CD4-positive, alpha-beta T cell treated with Interleukin-17A for 4 hours (primary cell): ENCODE measurements around the gene MGRN1.
A peak's percentile ranks its signal among the peaks of the same experiment; 100 is the strongest.

ENCODE experiments used
- DNase-seq: peaks from one replicate; pipeline ENCODE4 v3.0.0-alpha.2; 2020; ENCODE audit warnings: mixed read lengths

The MGRN1 gene

GRCh38 chr16:4700997-4701743, 76.5 kb downstream of the MGRN1 start:
- DNase-seq: no peak

DNA sequence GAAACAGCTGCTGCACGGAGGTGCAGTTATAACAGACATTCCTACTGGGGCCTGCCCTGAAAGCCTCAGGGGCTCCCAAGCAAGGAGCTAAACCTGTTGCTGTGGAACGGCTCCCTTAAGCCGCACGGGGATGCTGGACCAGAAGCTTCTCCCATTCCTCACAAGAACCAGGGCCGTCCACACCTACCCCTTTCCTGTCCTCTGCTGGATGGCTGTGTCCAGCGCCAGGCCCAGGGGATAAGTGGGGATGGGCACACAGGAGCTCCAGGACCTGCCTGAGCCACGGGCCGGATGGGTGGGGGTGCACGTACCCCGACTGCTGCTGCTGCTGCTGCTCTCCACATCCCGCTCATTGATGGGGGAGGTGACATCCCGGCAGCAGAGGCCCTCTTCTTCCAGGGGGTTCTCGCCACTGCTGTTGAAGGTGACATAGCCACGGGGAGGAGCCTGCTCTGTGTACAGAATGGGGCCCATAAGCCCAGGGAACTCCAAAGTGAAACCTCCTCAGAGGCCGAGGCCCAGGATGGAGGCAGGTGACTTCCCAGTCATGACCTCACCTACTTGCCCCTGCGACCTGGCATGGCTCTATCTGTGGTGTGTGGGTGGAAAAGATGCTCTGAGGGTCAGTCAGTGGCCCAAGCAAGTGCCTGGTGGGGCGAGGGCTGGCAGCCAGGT, 77.3 kb downstream of the MGRN1 start:
- DNase-seq: no peak

DNA sequence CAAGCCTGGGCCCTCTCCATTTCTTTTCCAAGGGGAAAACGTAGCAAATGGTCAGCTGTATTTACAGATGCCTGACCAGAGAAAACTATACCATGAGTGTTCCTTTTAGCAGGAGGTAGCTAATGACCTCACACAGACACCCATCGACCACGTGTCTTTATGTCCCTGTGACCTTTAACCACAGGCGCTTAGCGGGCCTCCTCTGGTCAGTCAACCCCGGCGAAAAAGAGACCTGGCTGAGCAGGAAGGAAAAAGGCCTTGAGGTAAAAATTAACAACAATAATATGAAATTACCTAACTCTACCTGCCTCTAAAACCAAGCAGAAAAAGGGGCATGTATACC, 77.8 kb downstream of the MGRN1 start:
- DNase-seq: no peak

GRCh38 chr16:4703906-4704305, 79.3 kb downstream of the MGRN1 start:
- DNase-seq: no peak

GRCh38 chr16:4704491-4704890, 79.9 kb downstream of the MGRN1 start:
- no peak for DNase-seq

DNA sequence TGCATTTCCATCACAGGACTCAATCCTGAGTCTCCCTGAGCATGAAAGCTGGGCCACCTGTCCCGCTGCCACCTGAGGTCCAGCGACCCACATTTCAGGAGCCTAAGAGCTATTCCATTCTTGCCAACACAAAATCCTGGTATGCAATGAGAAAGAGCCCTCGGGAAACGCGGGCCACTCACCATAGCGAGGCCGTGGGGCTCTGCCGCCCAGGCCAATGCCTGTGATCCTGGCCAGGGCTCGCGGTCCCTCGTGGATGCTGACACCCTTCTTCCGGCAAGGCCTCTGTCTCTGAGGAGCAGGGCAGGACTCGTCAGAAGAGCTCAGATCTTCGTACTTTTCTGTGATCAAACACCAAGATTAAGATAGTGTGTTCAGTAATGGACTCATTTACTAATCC, 80.3 kb downstream of the MGRN1 start:
- DNase-seq: no peak

- no peak for DNase-seq
Measured at GRCh38 chr16:4706871-4707270, 82.2 kb downstream of the MGRN1 start.

DNA sequence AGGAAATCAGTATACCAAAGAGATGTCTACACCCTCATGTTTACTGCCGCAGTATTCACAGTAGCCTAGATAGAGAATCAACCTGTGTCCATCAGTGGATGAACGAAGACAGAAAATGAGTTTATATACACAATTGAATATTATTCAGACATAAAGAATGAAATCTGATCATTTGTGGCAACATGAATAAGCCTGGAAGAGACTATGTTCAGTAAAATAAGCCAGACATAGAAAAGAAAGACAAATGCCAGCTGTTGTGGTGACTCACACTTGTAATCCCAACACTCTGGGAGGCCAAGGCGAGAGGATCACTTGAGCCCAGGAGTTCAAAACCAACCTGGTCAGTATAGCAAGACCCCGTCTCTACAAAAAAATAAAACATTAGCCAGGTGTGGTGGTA, 84.9 kb downstream of the MGRN1 start:
- no peak for DNase-seq

DNA sequence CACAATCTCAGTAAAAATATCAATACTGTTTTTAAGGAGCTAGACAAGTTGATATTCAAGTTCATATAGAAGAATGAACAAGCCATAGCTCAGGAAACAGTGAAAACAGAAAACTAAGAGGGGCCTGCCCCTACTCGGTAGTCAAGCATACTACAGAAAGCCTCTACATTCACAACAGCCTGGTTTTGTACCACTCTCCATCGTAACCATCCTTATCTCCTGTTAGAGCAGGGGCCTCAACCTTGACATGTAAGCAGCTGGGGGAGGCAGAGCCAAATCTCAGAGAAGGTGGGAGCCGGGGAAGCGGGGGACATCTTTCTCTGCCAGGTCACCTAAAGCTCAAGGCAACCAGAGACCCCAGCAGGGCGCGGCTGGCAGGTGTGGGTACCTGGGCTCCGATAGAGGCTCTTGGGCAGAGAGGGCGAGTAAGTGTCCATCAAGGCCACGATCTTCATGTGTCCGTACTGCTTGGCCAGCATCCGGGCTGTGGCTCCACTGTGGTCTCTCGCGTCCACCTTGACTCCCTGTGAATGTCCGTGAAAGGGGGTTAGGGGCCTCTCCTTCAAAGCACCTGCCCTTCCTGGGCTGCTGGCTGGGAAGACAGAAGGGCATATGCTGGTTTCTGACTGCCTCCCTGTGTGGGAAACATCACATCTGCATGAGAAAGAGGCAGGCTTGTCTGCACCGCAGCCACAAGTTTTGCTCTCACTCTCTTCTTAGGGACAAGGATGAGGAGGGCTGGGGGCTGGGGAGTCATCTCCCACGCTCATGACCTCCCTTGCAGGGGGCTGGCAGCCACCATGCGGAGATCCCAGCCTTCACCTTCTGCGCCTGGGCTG, 89.3 kb downstream of the MGRN1 start:
- DNase-seq: no peak

DNA sequence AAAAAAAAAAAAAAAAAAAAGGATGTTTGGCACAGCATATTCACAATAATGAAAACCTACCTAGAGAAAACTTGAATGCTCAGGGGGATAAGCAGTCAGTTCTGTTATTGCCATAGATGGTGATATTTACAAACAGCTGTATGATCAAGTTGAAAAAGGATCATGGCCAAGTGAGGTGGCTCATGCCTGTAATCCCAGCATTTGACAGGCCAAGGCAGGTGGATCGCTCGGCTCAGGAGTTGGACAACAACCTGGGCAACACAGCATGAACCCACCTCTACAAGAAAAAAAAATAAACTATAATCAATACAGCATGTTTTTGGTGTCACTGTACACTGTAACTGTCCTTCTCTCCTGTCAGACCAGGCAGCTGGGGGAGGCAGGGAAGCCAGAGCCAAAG, 90.4 kb downstream of the MGRN1 start:
- no peak for DNase-seq

DNA sequence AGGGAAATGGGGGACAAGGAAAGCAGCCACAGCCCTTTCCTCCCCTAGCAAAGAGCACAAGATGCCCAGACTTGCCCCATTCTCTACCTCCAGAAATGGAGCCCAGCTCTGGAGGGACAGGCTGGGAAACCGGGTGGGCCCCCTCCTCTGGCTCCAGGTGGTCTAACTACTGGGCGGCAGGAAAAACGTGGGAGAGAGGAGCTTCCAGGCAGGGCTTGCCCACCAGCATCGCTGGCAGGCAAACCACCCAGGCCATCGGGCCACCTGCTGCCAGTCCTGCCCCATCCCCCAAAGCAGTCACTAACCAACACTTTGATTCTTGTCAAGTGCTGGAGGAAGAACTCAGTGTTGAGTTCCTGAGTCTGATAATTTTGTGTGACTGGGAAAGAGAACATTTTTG, 93.8 kb downstream of the MGRN1 start:
- DNase-seq: no peak

DNA sequence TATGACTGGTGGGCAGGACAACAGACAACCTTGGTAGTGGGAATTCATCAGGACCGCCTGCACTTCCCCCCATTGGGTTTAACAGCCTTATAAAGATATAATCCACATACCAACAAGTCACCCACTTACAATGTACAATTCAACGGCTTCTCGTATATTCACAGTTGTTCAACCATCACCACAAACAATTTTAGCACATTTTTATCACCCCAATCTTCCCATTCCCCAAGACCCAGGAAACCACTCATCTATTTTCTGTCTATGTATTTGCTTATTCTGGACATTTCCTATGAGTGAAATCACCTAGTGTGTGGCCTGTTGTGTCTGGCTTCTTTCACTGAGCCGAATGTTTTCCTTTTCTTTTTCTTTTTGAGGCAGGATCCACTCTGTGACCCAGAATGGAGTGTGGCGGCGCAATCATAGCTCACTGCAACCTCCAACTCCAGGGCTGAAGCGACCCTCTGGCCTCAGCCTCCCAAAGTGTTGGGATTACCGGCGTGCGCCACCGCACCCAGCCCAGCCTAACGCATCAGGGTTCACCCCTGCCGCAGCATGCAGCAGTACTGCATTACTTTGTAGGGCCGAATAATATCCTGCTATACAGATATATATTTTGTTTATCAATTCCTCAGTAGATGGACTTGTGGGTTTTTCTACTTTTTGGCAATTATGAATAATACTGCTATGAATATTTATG, 98.6 kb downstream of the MGRN1 start:
- no peak for DNase-seq

DNA sequence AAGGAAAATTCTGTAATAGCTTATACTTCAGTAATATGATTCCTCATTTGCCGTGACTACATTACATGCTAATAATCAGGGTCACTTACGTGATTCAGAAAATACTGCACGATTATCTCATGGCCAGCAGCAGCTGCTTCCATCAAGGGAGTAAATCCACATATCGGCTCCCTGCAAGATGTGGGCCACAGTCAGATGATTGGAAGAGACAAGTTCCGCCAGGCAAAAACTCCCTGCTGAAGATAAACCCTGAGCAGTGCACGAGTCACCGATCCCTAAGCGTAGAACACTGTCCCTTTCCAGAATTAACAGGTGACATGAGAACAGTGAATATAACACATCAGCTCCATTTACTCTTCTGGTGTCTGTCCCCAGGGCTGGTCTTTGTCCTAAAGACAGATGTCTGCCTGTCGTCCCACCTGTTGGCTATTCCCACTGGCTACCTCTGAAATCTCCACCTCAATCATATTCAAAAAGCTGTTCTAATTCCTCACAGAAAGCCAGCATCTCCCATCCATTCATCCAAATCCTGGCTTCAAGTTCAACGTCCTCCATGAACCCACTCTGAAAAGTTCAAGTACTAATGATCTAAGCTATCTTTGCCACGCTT, 100.1 kb downstream of the MGRN1 start:
- DNase-seq: no peak

- DNase-seq: no peak
Measured at GRCh38 chr16:4726616-4727015, 102.0 kb downstream of the MGRN1 start.

DNA sequence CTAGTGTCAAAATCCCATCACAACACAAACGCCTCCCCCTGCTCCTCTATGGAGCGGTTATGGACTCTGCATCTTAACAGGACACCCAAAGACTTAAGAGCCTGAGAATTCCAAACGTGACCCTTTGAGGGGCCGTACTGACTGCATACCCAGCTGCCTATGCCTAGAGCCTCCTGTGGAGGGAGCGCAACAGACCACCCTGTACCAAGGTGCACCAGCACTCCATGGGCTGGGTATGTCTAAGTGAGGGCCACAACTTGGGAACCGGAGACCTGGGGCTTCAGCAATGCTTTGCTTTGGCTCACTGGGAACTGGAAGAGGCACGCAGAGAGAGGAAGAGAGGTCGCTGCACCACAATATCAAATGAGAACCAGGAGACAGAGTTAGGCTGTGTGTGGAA, 104.0 kb downstream of the MGRN1 start:
- DNase-seq: no peak

- DNase-seq: no peak
Measured at GRCh38 chr16:4729876-4730275, 105.2 kb downstream of the MGRN1 start.

- DNase-seq: no peak
Measured at GRCh38 chr16:4733211-4733742, 108.7 kb downstream of the MGRN1 start.

GRCh38 chr16:4733747-4734062, 109.1 kb downstream of the MGRN1 start:
- DNase-seq: peak; percentile 40

GRCh38 chr16:4734063-4734729, 109.6 kb downstream of the MGRN1 start, which contains the start of the genes ANKS3 and DNAAF8:
Gene ANKS3, minus strand, starts transcription at chr16:4734271. Its CDS starts 4,122 bp downstream, at chr16:4730149.
Gene DNAAF8, plus strand, starts transcription at chr16:4734537. Its CDS starts 1,978 bp downstream, at chr16:4736515.
- DNase-seq: peak; percentile 84

DNA sequence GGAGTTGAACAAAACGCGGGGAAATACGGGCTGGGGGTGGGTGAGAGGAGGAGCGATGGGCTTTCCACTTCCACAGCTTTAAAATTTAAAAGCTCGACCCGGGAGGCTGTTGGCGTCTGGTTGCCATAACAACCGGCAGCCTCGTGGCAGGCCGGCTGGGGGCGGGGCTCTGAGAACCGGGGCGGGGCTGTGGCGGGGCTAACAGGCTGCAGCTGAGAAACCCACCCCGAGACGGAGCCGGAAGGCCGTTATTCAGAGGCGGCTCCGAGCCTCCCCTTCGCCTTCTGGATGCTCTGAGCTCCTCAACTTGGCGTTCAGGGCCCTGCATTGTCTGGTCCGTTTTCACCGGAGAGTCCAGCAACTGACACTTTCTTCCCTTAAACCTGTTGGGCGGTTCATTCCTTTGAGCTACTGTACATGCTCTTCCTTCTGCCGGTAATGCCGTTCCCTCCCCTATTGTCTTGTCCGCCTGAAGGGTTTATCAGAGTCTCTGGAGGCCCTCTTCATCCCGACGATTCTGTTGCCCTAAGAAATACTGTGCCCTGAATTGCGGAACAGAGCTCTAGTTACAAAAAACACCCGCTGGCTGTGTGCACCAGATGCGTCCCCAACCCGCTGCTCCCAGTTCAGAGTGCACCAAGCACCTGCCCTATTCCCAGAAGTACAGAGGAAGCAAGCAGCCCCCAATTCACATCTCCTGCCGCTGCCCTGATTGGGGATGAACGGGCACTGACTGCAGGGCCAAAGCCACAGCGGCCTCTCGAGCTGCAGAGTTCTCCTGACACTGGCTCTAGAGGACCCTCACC, 110.3 kb downstream of the MGRN1 start:
- DNase-seq: peak; percentile 98

DNA sequence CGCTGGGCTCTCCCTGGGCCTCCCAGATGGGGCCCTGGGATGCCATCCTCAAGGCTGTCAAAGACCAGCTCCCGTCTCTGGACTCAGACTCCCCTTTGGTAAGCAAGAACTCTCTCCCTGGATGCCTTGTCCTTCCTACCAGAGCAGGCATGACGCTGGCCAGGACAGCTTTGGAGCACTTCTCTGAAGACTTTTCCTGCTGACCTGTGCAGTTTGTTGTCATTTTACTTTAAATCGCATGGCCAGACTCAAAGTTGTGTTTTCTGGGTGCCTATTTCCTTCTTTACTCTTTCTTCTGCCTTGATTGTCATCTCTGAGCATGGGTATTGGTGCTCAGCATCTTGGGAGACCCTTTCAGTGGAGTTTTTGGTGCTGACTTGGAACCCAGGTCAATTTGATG, 111.9 kb downstream of the MGRN1 start:
- no peak for DNase-seq
